AG09319 (cell line): ENCODE results near the gene AKAP10.

ENCODE experiments used
- DNase-seq: peaks from one replicate; pipeline ENCODE4 v3.0.0-alpha.2; 2010; ENCODE audit warnings: low read depth; ENCODE audit errors: extremely low read depth
- TF ChIP-seq, protein P1 (sequence below): IDR thresholded peaks from 2 replicates; pipeline ENCODE4 v1.5.1; 2011; ENCODE audit warnings: low read depth, mild to moderate bottlenecking, inconsistent platforms, low read length, moderate library complexity

AKAP10 gene

DNA sequence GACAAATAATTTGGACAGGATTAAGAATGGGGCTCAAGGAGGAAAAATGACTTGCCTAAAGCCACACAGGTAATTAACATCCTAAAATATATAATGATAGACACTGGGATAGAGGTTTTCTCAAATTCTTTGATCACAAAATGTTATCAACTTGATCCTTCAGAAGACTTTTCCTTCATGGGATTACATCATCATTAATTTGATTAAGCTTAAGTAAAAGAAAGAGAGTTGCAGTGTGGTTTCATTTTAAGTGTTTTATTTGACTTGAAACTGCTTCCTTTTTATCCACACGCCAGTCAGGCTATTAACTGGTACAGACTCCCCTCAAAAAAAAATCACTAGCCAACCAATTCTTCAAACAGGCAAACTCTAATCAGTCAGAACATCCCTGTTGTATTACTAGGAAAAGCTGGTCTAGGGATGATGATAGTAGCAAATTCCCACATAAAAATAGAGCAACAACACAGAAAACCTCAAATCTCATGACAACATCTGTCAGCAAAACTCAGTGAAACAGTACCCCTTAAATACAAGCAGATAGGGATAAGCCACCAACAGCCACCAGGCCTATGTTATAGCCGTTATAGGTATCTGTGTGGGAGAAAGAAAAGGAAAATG, 32.5 kb downstream of the AKAP10 start:
- TF ChIP-seq, protein P1, sequence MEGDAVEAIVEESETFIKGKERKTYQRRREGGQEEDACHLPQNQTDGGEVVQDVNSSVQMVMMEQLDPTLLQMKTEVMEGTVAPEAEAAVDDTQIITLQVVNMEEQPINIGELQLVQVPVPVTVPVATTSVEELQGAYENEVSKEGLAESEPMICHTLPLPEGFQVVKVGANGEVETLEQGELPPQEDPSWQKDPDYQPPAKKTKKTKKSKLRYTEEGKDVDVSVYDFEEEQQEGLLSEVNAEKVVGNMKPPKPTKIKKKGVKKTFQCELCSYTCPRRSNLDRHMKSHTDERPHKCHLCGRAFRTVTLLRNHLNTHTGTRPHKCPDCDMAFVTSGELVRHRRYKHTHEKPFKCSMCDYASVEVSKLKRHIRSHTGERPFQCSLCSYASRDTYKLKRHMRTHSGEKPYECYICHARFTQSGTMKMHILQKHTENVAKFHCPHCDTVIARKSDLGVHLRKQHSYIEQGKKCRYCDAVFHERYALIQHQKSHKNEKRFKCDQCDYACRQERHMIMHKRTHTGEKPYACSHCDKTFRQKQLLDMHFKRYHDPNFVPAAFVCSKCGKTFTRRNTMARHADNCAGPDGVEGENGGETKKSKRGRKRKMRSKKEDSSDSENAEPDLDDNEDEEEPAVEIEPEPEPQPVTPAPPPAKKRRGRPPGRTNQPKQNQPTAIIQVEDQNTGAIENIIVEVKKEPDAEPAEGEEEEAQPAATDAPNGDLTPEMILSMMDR, result no peak
- no peak for DNase-seq

DNA sequence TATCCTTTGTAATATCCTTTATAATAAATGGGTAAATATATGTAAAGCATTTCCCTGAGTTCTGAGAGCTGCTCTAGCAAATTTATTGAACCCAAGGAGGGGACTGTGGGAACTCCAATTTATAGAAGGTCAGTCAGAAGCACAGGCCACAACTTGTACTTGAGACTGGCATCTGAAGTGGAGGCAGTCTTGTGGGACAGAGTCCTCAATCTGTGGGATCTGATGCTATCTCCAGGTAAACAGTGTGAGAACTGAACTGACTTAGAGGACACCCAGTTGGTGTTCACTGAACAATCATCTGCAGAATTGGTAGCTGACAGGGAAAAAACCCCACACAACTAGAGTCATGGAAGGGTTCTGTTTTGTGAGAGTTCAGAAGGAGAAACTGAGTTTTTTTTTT, 34.0 kb downstream of the AKAP10 start:
- TF ChIP-seq, protein P1, result no peak
- DNase-seq, result no peak

DNA sequence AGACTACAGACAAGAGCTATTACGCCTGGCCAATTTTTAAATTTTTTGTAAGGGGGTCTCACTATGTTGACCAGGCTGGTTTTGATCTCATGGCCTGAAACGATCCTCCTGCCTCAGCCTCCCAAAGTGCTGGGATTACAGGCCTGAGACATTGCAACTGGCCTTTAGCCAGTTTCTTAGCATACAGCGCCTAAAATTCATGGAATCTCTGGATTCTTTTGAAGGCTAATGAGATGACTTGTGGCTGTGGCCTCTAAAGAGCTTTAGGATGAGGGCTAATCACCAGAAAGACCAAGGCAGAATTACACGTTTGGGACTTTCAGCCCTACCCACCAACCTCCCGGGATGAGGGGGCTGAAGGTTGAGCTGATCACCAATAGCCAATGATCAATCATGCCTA, 34.6 kb downstream of the AKAP10 start:
- TF ChIP-seq, protein P1, result no peak
- no peak for DNase-seq

DNA sequence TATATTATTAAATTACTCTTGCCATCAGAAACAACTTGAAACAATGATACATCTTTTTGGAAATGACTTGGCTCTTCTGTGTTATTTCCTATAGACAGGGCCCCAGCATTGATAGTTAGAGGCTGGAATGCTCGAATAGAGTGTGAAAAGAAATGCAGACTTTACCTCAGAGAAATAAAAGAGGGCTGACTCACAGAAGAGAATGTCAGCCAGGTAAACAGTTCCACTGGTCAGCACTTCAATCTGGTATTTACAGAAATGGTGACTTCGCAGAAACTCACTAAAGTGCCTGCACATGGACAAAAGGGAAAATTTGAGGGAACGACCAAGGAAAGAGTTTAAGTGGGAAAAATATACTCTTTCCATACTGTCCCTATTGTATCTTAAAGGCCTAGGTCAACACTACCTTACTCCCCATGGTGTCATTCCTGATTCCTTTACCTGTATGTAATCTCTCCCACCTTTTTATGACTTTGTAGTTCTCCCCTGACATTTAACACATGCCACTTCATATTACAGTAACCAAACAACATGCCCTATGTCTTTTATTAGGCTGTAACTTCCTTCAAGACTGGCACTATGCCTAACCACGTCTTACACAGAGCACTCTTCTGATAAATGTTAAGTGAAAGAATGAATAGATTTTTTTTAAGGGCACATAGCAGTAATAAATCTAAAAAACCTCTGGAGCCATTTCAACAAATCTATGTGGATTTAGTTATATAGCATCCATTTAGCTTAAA, 36.7 kb downstream of the AKAP10 start:
- DNase-seq, result no peak

DNA sequence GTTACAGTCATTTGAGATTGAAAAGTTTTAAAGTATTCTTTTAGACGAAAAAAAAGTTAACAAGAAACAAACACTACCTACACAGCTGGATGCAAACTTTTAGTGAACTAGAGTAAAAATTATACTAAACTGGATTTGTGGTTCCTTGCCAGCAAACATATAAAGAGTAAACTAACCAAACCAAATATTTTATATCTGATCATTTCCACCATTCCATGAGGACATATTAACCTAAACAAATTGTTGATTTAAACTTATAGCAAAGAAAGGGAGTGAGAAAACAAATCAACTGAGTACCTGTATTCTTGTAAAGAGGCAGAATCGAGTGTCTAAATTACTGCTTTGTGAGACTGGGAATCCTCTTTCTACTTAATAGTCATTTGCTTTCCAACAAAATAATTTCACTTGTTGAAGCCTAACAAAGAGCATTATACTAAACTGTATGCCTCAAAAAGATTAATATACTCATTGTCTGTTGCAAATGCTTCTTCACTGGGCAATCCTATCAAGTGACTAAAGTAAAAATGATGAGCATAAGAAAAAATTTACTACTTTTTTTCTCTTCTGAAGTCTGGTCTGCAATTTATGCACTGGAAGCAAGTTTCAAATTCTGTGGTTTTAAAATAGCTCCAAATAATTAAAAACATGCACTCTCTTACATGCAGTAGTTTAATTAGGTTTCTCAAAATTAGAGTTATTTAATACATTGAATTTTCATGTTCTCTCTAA, 37.5 kb downstream of the AKAP10 start:
- TF ChIP-seq, protein P1, result no peak

More for the DNA sequence above, 36.7 kb downstream of the AKAP10 start:
- TF ChIP-seq, protein P1, result no peak

DNA sequence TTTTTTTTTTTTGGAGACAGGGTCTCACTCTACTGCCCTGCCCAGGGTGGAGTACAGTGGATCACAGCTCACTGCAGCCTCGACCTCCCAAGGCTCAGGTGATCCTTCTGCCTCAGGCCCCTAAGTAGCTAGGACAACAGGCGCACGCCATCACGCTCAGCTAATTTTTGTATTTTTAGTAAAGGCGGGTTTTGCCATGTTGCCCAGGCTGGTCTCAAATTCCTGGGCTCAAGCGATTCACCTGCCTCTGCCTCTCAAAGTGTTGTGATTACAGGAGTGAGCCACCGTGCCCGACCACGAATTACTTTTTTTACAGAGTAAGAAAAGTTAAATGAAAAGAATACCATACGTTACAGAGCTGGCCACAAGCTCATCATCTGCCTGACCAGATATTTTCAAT, 38.9 kb downstream of the AKAP10 start:
- TF ChIP-seq, protein P1, result no peak
- DNase-seq, result no peak

More for the DNA sequence above, 37.5 kb downstream of the AKAP10 start:
- no peak for DNase-seq

DNA sequence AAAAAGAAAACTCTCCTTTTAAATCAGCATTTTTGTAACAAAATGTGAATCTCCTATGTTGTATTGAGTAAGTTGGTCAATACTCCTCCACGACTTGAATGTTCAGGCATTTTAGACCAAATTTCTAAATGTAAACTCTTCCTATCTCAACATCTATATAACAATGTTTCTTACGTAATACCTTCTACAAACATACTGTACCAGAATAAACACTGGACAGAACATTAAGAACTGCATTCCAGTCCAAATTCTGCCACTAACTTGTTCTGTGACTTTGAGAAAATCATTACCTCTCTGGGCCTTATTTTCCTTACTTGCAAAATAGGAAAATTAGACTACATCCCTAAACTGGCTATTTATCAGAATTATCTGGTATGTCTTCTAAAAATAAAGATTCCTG, 40.1 kb downstream of the AKAP10 start:
- DNase-seq, result no peak
- TF ChIP-seq, protein P1, result no peak
